Hematopoietic multipotent progenitor cell treated with erythropoietin and hydrocortisone succinate and interleukin-3 and kit ligand, for 6 days (in vitro differentiated cells): ENCODE results near the gene OTOP2.
"Not testable (repeated sequence)": the region's sequence is repeated elsewhere in the genome, so short reads cannot be mapped to it uniquely, and the experiment has no call there.

Source experiments
- DNase-seq: peaks from one replicate; pipeline ENCODE4 v3.0.0-alpha.2; 2015

OTOP2 gene

DNA sequence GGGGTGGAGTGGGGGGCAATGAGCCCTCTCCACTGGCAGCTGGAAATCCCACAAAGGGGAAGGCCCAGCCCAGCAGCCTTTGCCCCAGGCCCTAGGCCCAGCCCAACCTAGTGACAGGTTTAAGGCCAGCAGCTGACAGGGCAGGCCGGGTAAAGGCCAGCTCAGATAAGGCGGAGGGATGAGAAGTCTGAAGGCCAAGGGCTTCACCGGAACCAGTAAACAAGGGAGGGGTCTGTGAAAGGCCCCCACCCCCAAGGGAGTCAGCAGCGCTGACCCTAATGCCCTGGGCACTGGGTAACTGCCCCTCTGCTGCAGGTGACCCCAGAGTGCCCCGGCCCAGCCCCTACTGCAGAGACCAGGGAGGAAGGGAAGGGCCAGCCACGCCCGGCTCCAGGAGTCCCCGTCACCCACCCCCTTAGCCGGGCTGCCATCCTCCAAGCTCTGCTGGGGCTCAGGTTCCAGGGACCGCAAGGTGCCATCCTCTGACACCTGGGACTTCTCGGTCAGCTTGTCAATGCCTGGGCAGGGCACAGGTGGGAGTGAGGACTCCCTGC lies 29.1 kb downstream of the OTOP2 start:
- no peak for DNase-seq

GRCh38 chr17:74954115-74954514 lies 30.0 kb downstream of the OTOP2 start:
- DNase-seq, result no peak

DNA sequence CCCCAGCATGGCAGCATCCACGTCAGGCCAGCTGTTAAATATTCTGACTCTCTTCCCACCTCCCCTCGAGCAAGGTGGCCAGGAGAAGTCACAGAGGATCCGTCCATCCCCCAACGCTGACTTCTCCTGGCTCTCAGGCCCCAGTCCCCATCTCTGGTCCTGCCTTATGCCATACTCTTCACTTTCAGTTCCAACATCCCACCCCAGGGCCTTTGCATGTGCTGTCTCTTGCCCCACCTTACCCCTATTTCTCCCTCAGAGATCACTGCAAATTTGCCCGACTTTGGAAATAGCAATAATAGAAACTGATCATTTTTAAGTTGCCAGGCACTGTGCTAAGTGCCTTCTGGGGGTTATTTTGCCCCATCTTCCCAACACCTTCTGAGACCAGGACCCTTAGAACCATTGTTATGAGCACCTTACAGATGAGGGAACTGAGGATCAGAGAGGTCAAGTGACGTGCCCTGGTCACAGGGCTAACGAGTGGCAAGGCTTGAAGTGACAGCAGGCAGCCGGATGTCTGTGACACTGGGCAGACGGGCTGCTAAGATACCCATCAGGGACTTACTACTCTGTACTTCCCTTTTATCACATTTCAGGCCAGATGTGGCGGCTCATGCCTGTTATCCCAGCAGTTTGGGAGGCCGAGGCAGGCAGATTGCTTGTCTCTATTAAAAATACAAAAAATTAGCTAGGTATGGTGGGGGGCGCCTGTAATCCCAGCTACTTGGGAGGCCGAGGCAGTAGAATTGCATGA lies 30.8 kb downstream of the OTOP2 start:
- DNase-seq, result peak; percentile 57

DNA sequence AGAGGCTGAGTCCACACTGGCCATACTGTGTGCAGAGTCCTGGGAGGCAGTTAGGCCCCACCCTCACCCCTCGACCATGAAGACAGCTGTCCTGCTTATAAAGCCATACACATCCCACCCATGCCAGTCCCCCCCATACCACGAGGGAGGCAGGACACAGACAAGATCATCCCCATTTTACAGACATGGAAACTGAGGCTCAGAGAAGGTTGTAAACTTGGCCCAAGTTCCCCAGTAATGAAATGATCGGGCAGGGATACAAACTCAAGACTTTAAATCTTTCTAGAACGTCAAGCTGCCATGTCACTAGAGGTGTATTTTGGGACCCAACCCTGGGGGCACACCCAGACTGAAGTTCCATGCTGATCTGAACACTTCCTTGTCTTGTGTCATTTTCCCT lies 32.0 kb downstream of the OTOP2 start:
- DNase-seq, result no peak

DNA sequence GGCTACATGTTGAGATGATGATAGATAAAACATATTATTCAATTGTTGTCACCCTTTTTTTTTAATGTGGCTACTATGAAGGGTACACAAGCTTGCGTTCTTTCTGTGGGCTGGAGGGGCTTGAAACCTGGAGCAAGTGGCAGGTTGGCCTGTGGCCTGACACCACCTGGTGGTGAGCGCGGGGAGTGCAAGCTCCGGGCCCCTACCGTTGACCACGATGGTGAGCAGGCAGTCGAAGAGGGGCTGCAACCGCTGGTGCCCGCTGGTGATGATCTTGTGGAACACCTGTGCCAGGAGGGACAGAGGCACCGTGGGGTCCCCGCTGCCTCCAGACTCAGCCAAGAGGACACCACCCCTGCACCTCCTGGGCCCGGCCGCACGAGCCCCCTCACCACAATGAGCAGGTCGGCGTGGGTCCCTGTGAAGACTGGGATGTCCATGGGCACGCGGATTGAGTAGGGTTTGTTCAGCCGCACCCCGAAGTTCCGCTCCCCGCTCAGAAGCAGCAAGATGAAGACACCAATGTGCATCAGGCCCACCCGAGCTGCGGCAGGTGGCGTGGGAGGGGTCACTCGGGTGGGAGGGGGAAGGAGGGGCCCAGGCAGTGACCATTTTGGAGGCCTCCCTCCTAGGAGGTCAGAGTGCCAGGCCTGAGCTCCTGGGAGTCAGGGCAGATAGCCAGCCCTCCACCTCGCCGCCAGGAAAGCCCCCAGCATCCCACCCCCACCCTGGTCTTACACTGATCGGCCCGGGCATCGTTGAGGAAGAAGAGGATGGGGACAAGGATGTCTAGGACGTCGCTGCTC lies 34.1 kb downstream of the OTOP2 start:
- peak; percentile 79 for DNase-seq

- no peak for DNase-seq
These were observed 35.9 kb downstream of the OTOP2 start for GRCh38 chr17:74959826-74960515.

GRCh38 chr17:74960570-74961342 lies 36.7 kb downstream of the OTOP2 start:
- peak; percentile 81 for DNase-seq

GRCh38 chr17:74961657-74962350 lies 37.7 kb downstream of the OTOP2 start:
- peak; percentile 92 for DNase-seq

GRCh38 chr17:74962622-74963394 lies 38.7 kb downstream of the OTOP2 start:
- DNase-seq, result no peak

GRCh38 chr17:74963656-74964055 lies 39.6 kb downstream of the OTOP2 start:
- DNase-seq, result peak; percentile 20

GRCh38 chr17:74964246-74964761 lies 40.2 kb downstream of the OTOP2 start:
- DNase-seq, result no peak

- no peak for DNase-seq
These were observed 41.0 kb downstream of the OTOP2 start for GRCh38 chr17:74964988-74965622.

- DNase-seq, result no peak
These were observed 44.3 kb downstream of the OTOP2 start for GRCh38 chr17:74968361-74968780.

- not testable (repeated sequence) for DNase-seq
These were observed 45.4 kb downstream of the OTOP2 start for GRCh38 chr17:74969501-74969900.

DNA sequence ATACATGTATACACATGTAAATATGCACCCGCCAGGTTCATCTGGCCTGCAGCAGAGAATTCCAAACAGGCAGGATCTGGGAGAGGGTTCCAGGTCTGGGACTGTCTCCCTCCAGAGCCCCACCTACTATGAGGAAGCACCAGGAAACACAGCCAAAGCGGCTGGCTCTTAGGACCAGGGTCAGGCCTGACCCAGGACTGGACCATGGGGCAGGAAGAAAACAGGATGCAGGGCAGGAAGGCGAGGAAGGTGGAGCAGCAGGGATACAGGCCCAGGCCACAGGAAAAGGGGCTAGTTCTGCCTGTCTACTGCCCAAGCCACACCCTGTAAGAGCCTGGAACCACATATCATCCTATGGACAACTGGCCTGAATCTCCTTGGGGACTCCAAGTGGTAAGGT lies 46.3 kb downstream of the OTOP2 start:
- DNase-seq, result no peak

DNA sequence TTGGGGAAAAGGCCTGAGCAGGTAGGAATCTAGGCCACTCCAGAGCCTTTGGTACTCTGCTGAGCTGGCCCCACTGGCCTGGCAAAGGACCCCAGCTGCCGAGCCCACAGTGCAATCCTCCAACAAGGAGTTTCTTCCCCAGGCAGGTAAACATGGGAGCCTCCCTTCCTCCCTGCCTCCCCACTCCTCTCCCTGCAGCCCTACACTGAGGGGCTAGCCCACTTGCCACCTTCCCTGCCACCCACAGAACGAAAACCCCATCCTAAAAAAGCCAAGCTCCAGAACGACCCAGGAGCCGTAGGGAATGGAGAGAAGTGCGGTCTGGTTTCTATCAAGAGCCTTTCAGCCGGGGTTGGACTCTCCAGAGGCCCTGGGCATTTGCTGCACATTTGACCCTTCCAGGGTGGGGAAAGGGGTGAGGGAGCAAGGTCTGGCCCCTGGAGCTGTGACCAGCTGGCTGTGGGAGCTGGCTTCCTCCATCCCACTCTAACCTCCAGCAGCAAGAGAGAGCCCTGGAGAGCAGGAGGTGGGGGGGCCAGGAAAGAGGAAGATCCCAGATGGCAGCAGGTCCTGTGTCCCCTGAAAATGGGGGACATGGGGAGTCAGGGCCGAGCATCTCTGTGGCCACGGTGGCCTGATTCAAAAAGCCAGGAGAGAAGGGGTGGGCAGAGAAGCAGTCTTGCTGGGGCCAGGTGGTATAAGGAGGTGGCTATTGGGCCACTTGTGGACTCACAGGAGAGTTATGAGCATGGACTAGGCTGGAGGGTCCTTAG lies 47.2 kb downstream of the OTOP2 start:
- DNase-seq, result no peak

DNA sequence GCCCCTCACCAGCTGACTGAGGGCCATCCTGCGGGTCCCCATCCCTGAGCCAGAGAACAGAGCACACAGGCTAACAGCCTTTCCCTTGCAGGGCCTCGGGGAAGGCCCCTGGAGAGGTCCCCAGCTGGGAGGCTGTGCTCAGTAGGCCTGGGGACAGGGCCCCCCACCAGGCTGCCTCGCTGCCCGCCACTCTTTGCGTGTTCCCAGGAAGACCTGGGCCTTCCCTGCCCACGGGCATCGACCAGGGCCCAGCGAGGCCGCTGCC lies 47.7 kb downstream of the OTOP2 start:
- no peak for DNase-seq

GRCh38 chr17:74972107-74972972 lies 48.3 kb downstream of the OTOP2 start, which contains the start of gene HID1:
Gene HID1 (minus strand): TSS chr17:74972759. CDS start chr17:74972656, 103 bp downstream.
- DNase-seq, result peak; percentile 64

GRCh38 chr17:74972973-74973328 lies 48.9 kb downstream of the OTOP2 start:
- no peak for DNase-seq
